ENCODE results near the gene SDHB.

GRCh38 chr1:17067069-17067426 lies 13.2 kb upstream of the SDHB start:
- TF ChIP-seq, protein P1, sequence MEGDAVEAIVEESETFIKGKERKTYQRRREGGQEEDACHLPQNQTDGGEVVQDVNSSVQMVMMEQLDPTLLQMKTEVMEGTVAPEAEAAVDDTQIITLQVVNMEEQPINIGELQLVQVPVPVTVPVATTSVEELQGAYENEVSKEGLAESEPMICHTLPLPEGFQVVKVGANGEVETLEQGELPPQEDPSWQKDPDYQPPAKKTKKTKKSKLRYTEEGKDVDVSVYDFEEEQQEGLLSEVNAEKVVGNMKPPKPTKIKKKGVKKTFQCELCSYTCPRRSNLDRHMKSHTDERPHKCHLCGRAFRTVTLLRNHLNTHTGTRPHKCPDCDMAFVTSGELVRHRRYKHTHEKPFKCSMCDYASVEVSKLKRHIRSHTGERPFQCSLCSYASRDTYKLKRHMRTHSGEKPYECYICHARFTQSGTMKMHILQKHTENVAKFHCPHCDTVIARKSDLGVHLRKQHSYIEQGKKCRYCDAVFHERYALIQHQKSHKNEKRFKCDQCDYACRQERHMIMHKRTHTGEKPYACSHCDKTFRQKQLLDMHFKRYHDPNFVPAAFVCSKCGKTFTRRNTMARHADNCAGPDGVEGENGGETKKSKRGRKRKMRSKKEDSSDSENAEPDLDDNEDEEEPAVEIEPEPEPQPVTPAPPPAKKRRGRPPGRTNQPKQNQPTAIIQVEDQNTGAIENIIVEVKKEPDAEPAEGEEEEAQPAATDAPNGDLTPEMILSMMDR (conservative IDR thresholded peaks at IDR 0.05; ENCODE audit: low read length): no peak
- TF ChIP-seq EZH2phosphoT487 (IDR thresholded peaks at IDR 0.05; ENCODE audit: borderline replicate concordance): no peak
